Activated CD4-positive, alpha-beta memory T cell treated with anti-CD3 and anti-CD28 coated beads, Interleukin-2, amount 10 ng/mL, durations not matched to agents 7 days and 5 days (primary cell): Measurements from ENCODE around the gene KLK5. TPM values are rescaled to one million over a fixed set of nuclear protein-coding genes. Genes with fewer than 3 reads are reported as not detected.
"Not testable (repeated sequence)": the region's sequence is repeated elsewhere in the genome, so short reads cannot be mapped to it uniquely, and the experiment has no call there.

Source experiments
- CTCF ChIA-PET: fragments of 350-600 bp; sonication (Branson Sonifier 250); formaldehyde crosslinking; loops from one replicate; lab custom pipeline; 2021; ENCODE audit warnings: antibody characterized with exemption, inconsistent platforms; lab: Charles Lee
- POLR2A ChIA-PET: fragments of 350-600 bp; sonication (Branson Sonifier 250); formaldehyde crosslinking; loops from one replicate; lab custom pipeline; 2021; ENCODE audit warnings: antibody characterized with exemption; lab: Charles Lee
- DNase-seq: peaks from one replicate; pipeline ENCODE4 v3.0.0-alpha.2; 2020
- H3K27ac Mint-ChIP-seq: one replicate; pipeline ENCODE4 v1.8.0; 2021; ENCODE audit warnings: mild to moderate bottlenecking, mixed read lengths
- H3K27me3 Mint-ChIP-seq: one replicate; pipeline ENCODE4 v1.8.0; 2021; ENCODE audit warnings: mixed read lengths
- H3K36me3 Mint-ChIP-seq: one replicate; pipeline ENCODE4 v1.8.0; 2021; ENCODE audit warnings: low read depth, mixed read lengths
- H3K4me1 Mint-ChIP-seq: one replicate; pipeline ENCODE4 v1.8.0; 2021; ENCODE audit warnings: mixed read lengths
- H3K4me3 Mint-ChIP-seq: one replicate; pipeline ENCODE4 v1.8.0; 2021; ENCODE audit warnings: mild to moderate bottlenecking, mixed read lengths
- H3K9me3 Mint-ChIP-seq: one replicate; pipeline ENCODE4 v1.8.0; 2021; ENCODE audit warnings: mixed read lengths
- total RNA-seq, 2 experiments: library from RNA; stranded (reverse); gene quantifications; one replicate each; pipeline ENCODE4 v1.2.3, GENCODE V29; 2021

Gene KLK5
- total RNA-seq, 2 experiments from 2014 or later, result not detected

GRCh38 chr19:50979758-50980157 lies 26.9 kb upstream of the KLK5 start:
- CTCF ChIA-PET, result no interaction called here
- H3K36me3 Mint-ChIP-seq, result no peaks in the 10 kb centered on the region
- peaks cover 7% of the 10 kb centered on the region for H3K27me3 Mint-ChIP-seq
- H3K4me1 Mint-ChIP-seq, result no peaks in the 10 kb centered on the region
- no peak overlapping the region for H3K27ac Mint-ChIP-seq
- DNase-seq, result no peak
- no peak overlapping the region for H3K4me3 Mint-ChIP-seq
- H3K9me3 Mint-ChIP-seq, result no peaks in the 10 kb centered on the region
- POLR2A ChIA-PET, result no interaction called here

- Mint-ChIP-seq H3K4me1 (no peaks in the 10 kb centered on the region), H3K9me3 (no peaks in the 10 kb centered on the region), H3K4me3 (no peak overlapping the region), H3K36me3 (no peaks in the 10 kb centered on the region), H3K27ac (no peak overlapping the region), H3K27me3 (peaks cover 7% of the 10 kb centered on the region)
- CTCF ChIA-PET, result no interaction called here
- DNase-seq, result no peak
- POLR2A ChIA-PET, result no interaction called here
Observed at GRCh38 chr19:50978772-50979390, 26.0 kb upstream of the KLK5 start.

GRCh38 chr19:50977626-50978025 lies 24.8 kb upstream of the KLK5 start:
- CTCF ChIA-PET, result no interaction called here
- Mint-ChIP-seq H3K4me1 (no peaks in the 10 kb centered on the region), H3K9me3 (no peaks in the 10 kb centered on the region), H3K27me3 (peaks cover 7% of the 10 kb centered on the region), H3K4me3 (no peak overlapping the region), H3K36me3 (no peaks in the 10 kb centered on the region), H3K27ac (no peak overlapping the region)
- no peak for DNase-seq
- POLR2A ChIA-PET, result no interaction called here

- no peak for DNase-seq
- H3K27me3 Mint-ChIP-seq, result peaks cover 5% of the 10 kb centered on the region
- no peaks in the 10 kb centered on the region for H3K36me3 Mint-ChIP-seq
- H3K4me3 Mint-ChIP-seq, result no peak overlapping the region
- ChIA-PET POLR2A (no interaction called here), CTCF (no interaction called here)
- no peaks in the 10 kb centered on the region for H3K4me1 Mint-ChIP-seq
- H3K27ac Mint-ChIP-seq, result no peak overlapping the region
- no peaks in the 10 kb centered on the region for H3K9me3 Mint-ChIP-seq
Observed at GRCh38 chr19:50975766-50976165, 22.9 kb upstream of the KLK5 start.

GRCh38 chr19:50974702-50975556 lies 22.1 kb upstream of the KLK5 start:
- ChIA-PET POLR2A (no interaction called here), CTCF (no interaction called here)
- Mint-ChIP-seq H3K4me1 (no peaks in the 10 kb centered on the region), H3K9me3 (no peaks in the 10 kb centered on the region), H3K36me3 (no peaks in the 10 kb centered on the region), H3K27me3 (peaks cover 5% of the 10 kb centered on the region), H3K4me3 (no peak overlapping the region), H3K27ac (no peak overlapping the region)
- no peak for DNase-seq

GRCh38 chr19:50972795-50973376 lies 20.0 kb upstream of the KLK5 start:
- H3K36me3 Mint-ChIP-seq, result no peaks in the 10 kb centered on the region
- no peaks in the 10 kb centered on the region for H3K4me1 Mint-ChIP-seq
- CTCF ChIA-PET, result interaction anchor here (0.6 kb wide), 1 partner anchor 772 kb away, joined by 3 read pairs; no protein-coding TSS in a partner anchor
- peaks cover 5% of the 10 kb centered on the region for H3K27me3 Mint-ChIP-seq
- POLR2A ChIA-PET, result no interaction called here
- no peak overlapping the region for H3K27ac Mint-ChIP-seq
- H3K9me3 Mint-ChIP-seq, result no peaks in the 10 kb centered on the region
- DNase-seq, result no peak
- no peak overlapping the region for H3K4me3 Mint-ChIP-seq

GRCh38 chr19:50969810-50970209 lies 17.0 kb upstream of the KLK5 start:
- DNase-seq, H3K36me3 Mint-ChIP-seq, H3K27me3 Mint-ChIP-seq, H3K4me1 Mint-ChIP-seq, CTCF ChIA-PET, H3K27ac Mint-ChIP-seq, POLR2A ChIA-PET, H3K9me3 Mint-ChIP-seq, H3K4me3 Mint-ChIP-seq: not testable (repeated sequence)

GRCh38 chr19:50969413-50969760 lies 16.5 kb upstream of the KLK5 start, which contains the start of gene KLK6:
Gene KLK6, minus strand, starts transcription at chr19:50969591. Its CDS starts 1,487 bp downstream, at chr19:50968104.
- H3K36me3 Mint-ChIP-seq, result no peaks in the 10 kb centered on the region
- no peak for DNase-seq
- H3K27ac Mint-ChIP-seq, result no peak within 1 kb of the TSS
- no peak within 1 kb of the TSS for H3K4me3 Mint-ChIP-seq
- H3K4me1 Mint-ChIP-seq, result no peaks in the 10 kb centered on the region
- CTCF ChIA-PET, result no interaction called here
- H3K9me3 Mint-ChIP-seq, result no peaks in the 10 kb centered on the region
- H3K27me3 Mint-ChIP-seq, result no peaks in the 10 kb centered on the region
- POLR2A ChIA-PET, result no interaction called here

GRCh38 chr19:50968716-50969412 lies 16.0 kb upstream of the KLK5 start:
- no peak for DNase-seq
- Mint-ChIP-seq H3K36me3 (no peaks in the 10 kb centered on the region), H3K4me3 (no peak overlapping the region), H3K27ac (no peak overlapping the region), H3K9me3 (no peaks in the 10 kb centered on the region), H3K4me1 (no peaks in the 10 kb centered on the region), H3K27me3 (no peaks in the 10 kb centered on the region)
- ChIA-PET POLR2A (no interaction called here), CTCF (interaction anchor here (0.6 kb wide), 1 partner anchor 234 kb away, joined by 5 read pairs; no protein-coding TSS in a partner anchor)

- Mint-ChIP-seq H3K27ac (no peak overlapping the region), H3K4me1 (no peaks in the 10 kb centered on the region), H3K36me3 (no peaks in the 10 kb centered on the region), H3K27me3 (no peaks in the 10 kb centered on the region), H3K9me3 (no peaks in the 10 kb centered on the region), H3K4me3 (no peak overlapping the region)
- POLR2A ChIA-PET, result no interaction called here
- no peak for DNase-seq
- CTCF ChIA-PET, result interaction anchor here (0.6 kb wide), 1 partner anchor 233 kb away, joined by 5 read pairs; no protein-coding TSS in a partner anchor
Observed at GRCh38 chr19:50967929-50968715, 15.3 kb upstream of the KLK5 start.

GRCh38 chr19:50964266-50964665 lies 11.4 kb upstream of the KLK5 start:
- no peak overlapping the region for H3K4me3 Mint-ChIP-seq
- H3K27me3 Mint-ChIP-seq, result peaks cover 2% of the 10 kb centered on the region
- DNase-seq, result no peak
- POLR2A ChIA-PET, result no interaction called here
- no peaks in the 10 kb centered on the region for H3K36me3 Mint-ChIP-seq
- no peaks in the 10 kb centered on the region for H3K4me1 Mint-ChIP-seq
- H3K9me3 Mint-ChIP-seq, result peaks cover 4% of the 10 kb centered on the region
- H3K27ac Mint-ChIP-seq, result no peak overlapping the region
- CTCF ChIA-PET, result no interaction called here

GRCh38 chr19:50963381-50963780 lies 10.5 kb upstream of the KLK5 start:
- Mint-ChIP-seq H3K27ac (no peak overlapping the region), H3K4me3 (no peak overlapping the region), H3K9me3 (peaks cover 4% of the 10 kb centered on the region), H3K36me3 (no peaks in the 10 kb centered on the region), H3K27me3 (peaks cover 6% of the 10 kb centered on the region), H3K4me1 (no peaks in the 10 kb centered on the region)
- ChIA-PET CTCF (no interaction called here), POLR2A (no interaction called here)
- DNase-seq, result no peak
